ENCODE measurements around the gene APOBEC3C.
"Not testable (repeated sequence)": the region's sequence is repeated elsewhere in the genome, so short reads cannot be mapped to it uniquely, and the experiment has no call there.

DNA sequence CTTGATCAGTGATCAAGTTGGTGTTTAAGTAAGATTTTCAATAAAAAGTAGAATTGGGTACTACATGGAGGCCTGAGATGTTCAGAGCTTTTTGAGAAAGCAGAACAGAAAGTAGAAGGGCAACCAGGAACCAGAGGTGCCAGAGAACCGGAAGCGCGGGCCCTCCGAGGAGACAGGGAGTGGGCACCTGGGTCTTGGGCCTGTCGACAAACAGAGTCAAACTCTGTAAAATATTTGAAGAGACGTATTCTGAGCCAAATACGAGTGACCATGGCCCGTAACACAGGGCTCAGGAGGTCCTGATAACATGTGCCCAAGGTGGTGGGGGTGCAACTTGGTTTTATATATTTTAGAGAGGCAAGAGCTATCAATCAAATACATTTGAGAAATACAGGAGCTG lies 49.8 kb downstream of the APOBEC3C start:
- TF ChIP-seq POLR2A (IDR thresholded peaks at IDR 0.05; ENCODE audit: low read length); GATA1 (IDR thresholded peaks at IDR 0.05; ENCODE audit: low read depth, low read length): not testable (repeated sequence)

Measured in erythroblast (primary cell).